Measurements from ENCODE around the gene DUOX1. TPM values are rescaled to one million over a fixed set of nuclear protein-coding genes. Genes with fewer than 3 reads are reported as not detected.

Gene DUOX1
- total and polyA plus RNA-seq, 9 of the 15 experiments (the other 6 are each of a cell fraction or from before 2014, with no cell fraction given) = 0.01 to 0.22 (median 0.01) TPM; not detected in 6

GRCh38 chr15:45148076-45149059, 18.6 kb downstream of the DUOX1 start:
- no peak overlapping the region for H3K27ac ChIP-seq (ENCODE audit: extremely low read depth, low read depth, low read length)
- DNase-seq (ENCODE audit: extremely low read depth in 1 of 4, low spot score in 3 of 4) (no peak), ATAC-seq (no peak), FAIRE-seq (no peak)
- H3K9ac ChIP-seq (ENCODE audit: insufficient read depth in 1 of 2, low read depth in 2 of 2, low read length in 2 of 2) = 0 out of 4 replicates have a peak overlapping the region, but pooled peaks of 1 of the 2 experiments have one; percentile 13
- H3K36me3 ChIP-seq (ENCODE audit: control insufficient read depth, insufficient read depth, low read length) = no peaks in the 10 kb centered on the region
- WGBS (ENCODE audit: insufficient coverage, low coverage, missing lambda C conversion rate) = 25% methylated on average over 12 of the region's 12 CpGs
- intact Hi-C loops (cut with micrococcal nuclease) = no loop called here
- no peaks in the 10 kb centered on the region for H3K9me3 ChIP-seq (replicated peaks; ENCODE audit: control insufficient read depth, insufficient read depth, low read depth, low read length)
- H3K9me1 ChIP-seq (ENCODE audit: control insufficient read depth, insufficient read depth, low read length) = no peaks in the 10 kb centered on the region
- peaks cover 16 to 37% of the 10 kb centered on the region in 2 experiments for H3K27me3 ChIP-seq (ENCODE audit: control insufficient read depth in 2 of 2, insufficient read depth in 2 of 2, low read length in 2 of 2)
- ChIA-PET CTCF (ENCODE audit: low intra/inter-chr PET ratio) (no interaction called here), POLR2A (interaction anchor here (0.5 to 0.8 kb wide), 2 partner anchors 17 to 25 kb away, joined by 3 to 7 read pairs; no protein-coding TSS in a partner anchor)
- peaks cover 3% of the 10 kb centered on the region; the same call in 1 of the 2 replicates for H4K20me1 ChIP-seq (replicated peaks; ENCODE audit: control insufficient read depth, insufficient read depth, low read length)
- H3K79me2 ChIP-seq (ENCODE audit: control insufficient read depth, insufficient read depth, low read length) = no peaks in the 10 kb centered on the region
- H3K4me1 ChIP-seq (replicated peaks in 1 of 2; ENCODE audit: control insufficient read depth in 2 of 2, insufficient read depth in 2 of 2, low read length in 2 of 2) = peaks cover 0 to 9% of the 10 kb centered on the region in 2 experiments; a peak in 1 of 5 replicates
- H2AFZ ChIP-seq (ENCODE audit: low read depth, low read length) = no peak overlapping the region
- no peak overlapping the region for H3K4me3 ChIP-seq
- BruUV-seq (replicated peaks) = no TSS peak
- in situ Hi-C loops (cut with MboI) = no loop called here
- no peak overlapping the region for H3K4me2 ChIP-seq (ENCODE audit: insufficient read depth, low read length)
- no peak for TF ChIP-seq POLR2G (IDR thresholded peaks at IDR 0.05; ENCODE audit: low read depth, low read length)
- peak; percentile 55 for TF ChIP-seq NFIC (IDR thresholded peaks at IDR 0.05)

- Histone ChIP-seq H3K9ac (ENCODE audit: insufficient read depth in 1 of 2, low read depth in 2 of 2, low read length in 2 of 2) (no peak overlapping the region), H3K4me2 (ENCODE audit: insufficient read depth, low read length) (no peak overlapping the region), H3K27ac (ENCODE audit: extremely low read depth, low read depth, low read length) (no peak overlapping the region), H2AFZ (ENCODE audit: low read depth, low read length) (no peak overlapping the region), H3K36me3 (ENCODE audit: control insufficient read depth, insufficient read depth, low read length) (no peaks in the 10 kb centered on the region), H3K9me3 (replicated peaks; ENCODE audit: control insufficient read depth, insufficient read depth, low read depth, low read length) (no peaks in the 10 kb centered on the region), H3K9me1 (ENCODE audit: control insufficient read depth, insufficient read depth, low read length) (no peaks in the 10 kb centered on the region), H3K4me3 (no peak overlapping the region), H4K20me1 (replicated peaks; ENCODE audit: control insufficient read depth, insufficient read depth, low read length) (peaks cover 1% of the 10 kb centered on the region; the same call in 1 of the 2 replicates), H3K4me1 (replicated peaks in 1 of 2; ENCODE audit: control insufficient read depth in 2 of 2, insufficient read depth in 2 of 2, low read length in 2 of 2) (peaks cover 0 to 6% of the 10 kb centered on the region in 2 experiments; a peak in 1 of 5 replicates), H3K79me2 (ENCODE audit: control insufficient read depth, insufficient read depth, low read length) (no peaks in the 10 kb centered on the region), H3K27me3 (ENCODE audit: control insufficient read depth in 2 of 2, insufficient read depth in 2 of 2, low read length in 2 of 2) (peaks cover 14 to 33% of the 10 kb centered on the region in 2 experiments)
- ChIA-PET CTCF (ENCODE audit: low intra/inter-chr PET ratio) (no interaction called here), POLR2A (no interaction called here)
- in situ Hi-C loops (cut with MboI) = no loop called here
- BruUV-seq (replicated peaks) = no TSS peak
- 0% methylated on average over 1 of the region's 1 CpG for WGBS (ENCODE audit: insufficient coverage, low coverage, missing lambda C conversion rate)
- no peak for DNase-seq (ENCODE audit: extremely low read depth in 1 of 4, low spot score in 3 of 4)
- ATAC-seq = no peak
- no peak for FAIRE-seq
- intact Hi-C loops (cut with micrococcal nuclease) = no loop called here
- TF ChIP-seq SLC30A9 (CRISPR knock-in tag; IDR thresholded peaks at IDR 0.05) (no peak), ZNF518B (CRISPR knock-in tag; IDR thresholded peaks at IDR 0.05) (no peak), TSC22D4 (tag; IDR thresholded peaks at IDR 0.05) (no peak), ZNF507 (tag; conservative IDR thresholded peaks at IDR 0.05) (no peak), TCF3 (CRISPR knock-in tag; IDR thresholded peaks at IDR 0.05) (no peak)
Measured at GRCh38 chr15:45149060-45149459, 19.3 kb downstream of the DUOX1 start.
